ENCODE measurements around the gene ALDH1B1. TPM values are rescaled to one million over a fixed set of nuclear protein-coding genes. Genes with fewer than 3 reads are reported as not detected.

Gene ALDH1B1
- polyA plus RNA-seq (ENCODE audit: insufficient read length), result 21.7 TPM

- peak; percentile 88 for DNase-seq
Measured at GRCh38 chr9:38392235-38393127, at the start of gene ALDH1B1. TSS of gene ALDH1B1 (plus strand) at chr9:38392702. CDS start at chr9:38395749, 3,047 bp downstream.

GRCh38 chr9:38343037-38343436 is 49.5 kb upstream of the ALDH1B1 start:
- DNase-seq, result no peak

GRCh38 chr9:38343552-38343951 is 49.0 kb upstream of the ALDH1B1 start:
- no peak for DNase-seq

- no peak for DNase-seq
Measured at GRCh38 chr9:38344566-38345324, 47.8 kb upstream of the ALDH1B1 start.

GRCh38 chr9:38345851-38346755 is 46.4 kb upstream of the ALDH1B1 start:
- DNase-seq, result no peak

GRCh38 chr9:38346811-38347210 is 45.7 kb upstream of the ALDH1B1 start:
- DNase-seq, result no peak

GRCh38 chr9:38347271-38347671 is 45.2 kb upstream of the ALDH1B1 start:
- no peak for DNase-seq

GRCh38 chr9:38347946-38348345 is 44.6 kb upstream of the ALDH1B1 start:
- DNase-seq, result no peak

GRCh38 chr9:38350529-38350928 is 42.0 kb upstream of the ALDH1B1 start:
- no peak for DNase-seq

- DNase-seq, result no peak
Measured at GRCh38 chr9:38352530-38353328, 39.8 kb upstream of the ALDH1B1 start.

GRCh38 chr9:38355115-38355514 is 37.4 kb upstream of the ALDH1B1 start:
- no peak for DNase-seq

GRCh38 chr9:38355517-38356120 is 36.9 kb upstream of the ALDH1B1 start:
- no peak for DNase-seq

GRCh38 chr9:38356851-38357250 is 35.7 kb upstream of the ALDH1B1 start:
- no peak for DNase-seq

- no peak for DNase-seq
Measured at GRCh38 chr9:38357350-38358114, 35.0 kb upstream of the ALDH1B1 start.

- DNase-seq, result no peak
Measured at GRCh38 chr9:38358390-38359296, 33.9 kb upstream of the ALDH1B1 start.

GRCh38 chr9:38359297-38359653 is 33.2 kb upstream of the ALDH1B1 start:
- no peak for DNase-seq

GRCh38 chr9:38359689-38360385 is 32.7 kb upstream of the ALDH1B1 start:
- DNase-seq, result no peak

- DNase-seq, result no peak
Measured at GRCh38 chr9:38360839-38361472, 31.5 kb upstream of the ALDH1B1 start.

All from hindlimb muscle (tissue), 1 donor.